ENCODE measurements around the gene CES4A. TPM values are rescaled to one million over a fixed set of nuclear protein-coding genes. Genes with fewer than 3 reads are reported as not detected.

Gene CES4A
- polyA plus RNA-seq, 4 donors: 4.8 to 26.3 (median 10.5) TPM

GRCh38 chr16:67016143-67016542 is 27.8 kb downstream of the CES4A start:
- peaks cover 0 to 14% (median 0%) of the 10 kb centered on the region in 3 donors for H3K4me1 ChIP-seq (ENCODE audit: control insufficient read depth in 3 of 3, insufficient read depth in 2 of 3, low read depth in 1 of 3, low read length in 2 of 3)
- H3K27me3 ChIP-seq (ENCODE audit: control insufficient read depth in 3 of 3, insufficient read depth in 3 of 3, low read length in 3 of 3): peaks cover 0 to 35% (median 2%) of the 10 kb centered on the region in 3 donors
- H3K9me3 ChIP-seq (ENCODE audit: control insufficient read depth in 2 of 2, insufficient read depth in 1 of 2, low read depth in 1 of 2, low read length in 1 of 2): no peaks in the 10 kb centered on the region
- H3K27ac ChIP-seq (ENCODE audit: low read depth in 1 of 3, low read length in 2 of 3): no peak overlapping the region
- FAIRE-seq: no peak
- DNase-seq: no peak
- H3K4me3 ChIP-seq (ENCODE audit: low read depth in 1 of 3, low read length in 3 of 3): no peak overlapping the region
- H3K36me3 ChIP-seq (ENCODE audit: control insufficient read depth in 3 of 3, insufficient read depth in 2 of 3, low read depth in 1 of 3, low read length in 3 of 3): no peaks in the 10 kb centered on the region

- H3K27ac ChIP-seq (ENCODE audit: low read depth in 1 of 3, low read length in 2 of 3): no peak overlapping the region
- no peaks in the 10 kb centered on the region for H3K36me3 ChIP-seq (ENCODE audit: control insufficient read depth in 3 of 3, insufficient read depth in 2 of 3, low read depth in 1 of 3, low read length in 3 of 3)
- no peak for FAIRE-seq
- DNase-seq: no peak
- 89 to 92% (median 90%) methylated on average over 5 of the region's 5 CpGs for WGBS, 3 donors
- H3K9me3 ChIP-seq (ENCODE audit: control insufficient read depth in 2 of 2, insufficient read depth in 1 of 2, low read depth in 1 of 2, low read length in 1 of 2): no peaks in the 10 kb centered on the region
- peaks cover 0 to 35% (median 2%) of the 10 kb centered on the region in 3 donors for H3K27me3 ChIP-seq (ENCODE audit: control insufficient read depth in 3 of 3, insufficient read depth in 3 of 3, low read length in 3 of 3)
- H3K4me3 ChIP-seq (ENCODE audit: low read depth in 1 of 3, low read length in 3 of 3): no peak overlapping the region
- H3K4me1 ChIP-seq (ENCODE audit: control insufficient read depth in 3 of 3, insufficient read depth in 2 of 3, low read depth in 1 of 3, low read length in 2 of 3): peaks cover 0 to 14% (median 0%) of the 10 kb centered on the region in 3 donors
These were observed 28.5 kb downstream of the CES4A start for GRCh38 chr16:67016681-67017420.

- Histone ChIP-seq H3K4me3 (ENCODE audit: low read depth in 1 of 3, low read length in 3 of 3) (no peak overlapping the region), H3K9me3 (ENCODE audit: control insufficient read depth in 2 of 2, insufficient read depth in 1 of 2, low read depth in 1 of 2, low read length in 1 of 2) (no peaks in the 10 kb centered on the region), H3K27ac (ENCODE audit: low read depth in 1 of 3, low read length in 2 of 3) (no peak overlapping the region), H3K36me3 (ENCODE audit: control insufficient read depth in 3 of 3, insufficient read depth in 2 of 3, low read depth in 1 of 3, low read length in 3 of 3) (no peaks in the 10 kb centered on the region), H3K4me1 (ENCODE audit: control insufficient read depth in 3 of 3, insufficient read depth in 2 of 3, low read depth in 1 of 3, low read length in 2 of 3) (peaks cover 0 to 14% (median 0%) of the 10 kb centered on the region in 3 donors), H3K27me3 (ENCODE audit: control insufficient read depth in 3 of 3, insufficient read depth in 3 of 3, low read length in 3 of 3) (peaks cover 0 to 31% (median 2%) of the 10 kb centered on the region in 3 donors)
- FAIRE-seq (no peak), DNase-seq (no peak)
- 84 to 94% (median 89%) methylated on average over 4 of the region's 4 CpGs for WGBS, 3 donors
These were observed 29.0 kb downstream of the CES4A start for GRCh38 chr16:67017421-67017750.

GRCh38 chr16:67017810-67018488 is 29.6 kb downstream of the CES4A start:
- 19 to 31% (median 20%) methylated on average over 6 of the region's 6 CpGs for WGBS, 3 donors
- peak; percentile 88 to 93 for DNase-seq
- Histone ChIP-seq H3K27me3 (ENCODE audit: control insufficient read depth in 3 of 3, insufficient read depth in 3 of 3, low read length in 3 of 3) (peaks cover 0 to 25% (median 2%) of the 10 kb centered on the region in 3 donors), H3K4me3 (ENCODE audit: low read depth in 1 of 3, low read length in 3 of 3) (no peak overlapping the region), H3K9me3 (ENCODE audit: control insufficient read depth in 2 of 2, insufficient read depth in 1 of 2, low read depth in 1 of 2, low read length in 1 of 2) (no peaks in the 10 kb centered on the region), H3K27ac (ENCODE audit: low read depth in 1 of 3, low read length in 2 of 3) (no peak overlapping the region), H3K36me3 (ENCODE audit: control insufficient read depth in 3 of 3, insufficient read depth in 2 of 3, low read depth in 1 of 3, low read length in 3 of 3) (no peaks in the 10 kb centered on the region), H3K4me1 (ENCODE audit: control insufficient read depth in 3 of 3, insufficient read depth in 2 of 3, low read depth in 1 of 3, low read length in 2 of 3) (peaks cover 0 to 14% (median 0%) of the 10 kb centered on the region in 3 donors)
- no peak for FAIRE-seq

- Histone ChIP-seq H3K27me3 (ENCODE audit: control insufficient read depth in 3 of 3, insufficient read depth in 3 of 3, low read length in 3 of 3) (peaks cover 0 to 15% (median 2%) of the 10 kb centered on the region in 3 donors), H3K27ac (ENCODE audit: low read depth in 1 of 3, low read length in 2 of 3) (no peak overlapping the region), H3K4me1 (ENCODE audit: control insufficient read depth in 3 of 3, insufficient read depth in 2 of 3, low read depth in 1 of 3, low read length in 2 of 3) (peaks cover 0 to 6% (median 0%) of the 10 kb centered on the region in 3 donors), H3K4me3 (ENCODE audit: low read depth in 1 of 3, low read length in 3 of 3) (no peak overlapping the region), H3K9me3 (ENCODE audit: control insufficient read depth in 2 of 2, insufficient read depth in 1 of 2, low read depth in 1 of 2, low read length in 1 of 2) (no peaks in the 10 kb centered on the region), H3K36me3 (ENCODE audit: control insufficient read depth in 3 of 3, insufficient read depth in 2 of 3, low read depth in 1 of 3, low read length in 3 of 3) (no peaks in the 10 kb centered on the region)
- WGBS, 3 donors: 66 to 89% (median 79%) methylated on average over 8 of the region's 8 CpGs
- DNase-seq (no peak), FAIRE-seq (no peak)
These were observed 30.8 kb downstream of the CES4A start for GRCh38 chr16:67019171-67019570.

- no peak overlapping the region for H3K27ac ChIP-seq (ENCODE audit: low read depth in 1 of 3, low read length in 2 of 3)
- H3K36me3 ChIP-seq (ENCODE audit: control insufficient read depth in 3 of 3, insufficient read depth in 2 of 3, low read depth in 1 of 3, low read length in 3 of 3): no peaks in the 10 kb centered on the region
- DNase-seq (no peak), FAIRE-seq (no peak)
- H3K4me3 ChIP-seq (ENCODE audit: low read depth in 1 of 3, low read length in 3 of 3): no peak overlapping the region
- 82 to 90% (median 85%) methylated on average over 3 of the region's 3 CpGs for WGBS, 3 donors
- peaks cover 0 to 7% (median 0%) of the 10 kb centered on the region in 3 donors for H3K4me1 ChIP-seq (ENCODE audit: control insufficient read depth in 3 of 3, insufficient read depth in 2 of 3, low read depth in 1 of 3, low read length in 2 of 3)
- no peaks in the 10 kb centered on the region for H3K9me3 ChIP-seq (ENCODE audit: control insufficient read depth in 2 of 2, insufficient read depth in 1 of 2, low read depth in 1 of 2, low read length in 1 of 2)
- no peaks in the 10 kb centered on the region for H3K27me3 ChIP-seq (ENCODE audit: control insufficient read depth in 3 of 3, insufficient read depth in 3 of 3, low read length in 3 of 3)
These were observed 32.9 kb downstream of the CES4A start for GRCh38 chr16:67021321-67021720.

- H3K4me3 ChIP-seq (ENCODE audit: low read depth in 1 of 3, low read length in 3 of 3): no peak overlapping the region
- no peaks in the 10 kb centered on the region for H3K9me3 ChIP-seq (ENCODE audit: control insufficient read depth in 2 of 2, insufficient read depth in 1 of 2, low read depth in 1 of 2, low read length in 1 of 2)
- DNase-seq: peak in 1 of 2 donors; percentile 51
- FAIRE-seq: no peak
- H3K27ac ChIP-seq (ENCODE audit: low read depth in 1 of 3, low read length in 2 of 3): no peak overlapping the region
- H3K4me1 ChIP-seq (ENCODE audit: control insufficient read depth in 3 of 3, insufficient read depth in 2 of 3, low read depth in 1 of 3, low read length in 2 of 3): peaks cover 0 to 7% (median 0%) of the 10 kb centered on the region in 3 donors
- H3K27me3 ChIP-seq (ENCODE audit: control insufficient read depth in 3 of 3, insufficient read depth in 3 of 3, low read length in 3 of 3): no peaks in the 10 kb centered on the region
- 27 to 59% (median 34%) methylated on average over 4 of the region's 4 CpGs for WGBS, 3 donors
- H3K36me3 ChIP-seq (ENCODE audit: control insufficient read depth in 3 of 3, insufficient read depth in 2 of 3, low read depth in 1 of 3, low read length in 3 of 3): no peaks in the 10 kb centered on the region
These were observed 34.3 kb downstream of the CES4A start for GRCh38 chr16:67022531-67023214.

GRCh38 chr16:67023689-67024088 is 35.3 kb downstream of the CES4A start:
- WGBS, 3 donors: 83 to 96% (median 92%) methylated on average over 1 of the region's 1 CpG
- no peak overlapping the region for H3K4me3 ChIP-seq (ENCODE audit: low read depth in 1 of 3, low read length in 3 of 3)
- FAIRE-seq: no peak
- no peak overlapping the region for H3K27ac ChIP-seq (ENCODE audit: low read depth in 1 of 3, low read length in 2 of 3)
- H3K36me3 ChIP-seq (ENCODE audit: control insufficient read depth in 3 of 3, insufficient read depth in 2 of 3, low read depth in 1 of 3, low read length in 3 of 3): no peaks in the 10 kb centered on the region
- no peak for DNase-seq
- H3K9me3 ChIP-seq (ENCODE audit: control insufficient read depth in 2 of 2, insufficient read depth in 1 of 2, low read depth in 1 of 2, low read length in 1 of 2): no peaks in the 10 kb centered on the region
- no peaks in the 10 kb centered on the region for H3K27me3 ChIP-seq (ENCODE audit: control insufficient read depth in 3 of 3, insufficient read depth in 3 of 3, low read length in 3 of 3)
- H3K4me1 ChIP-seq (ENCODE audit: control insufficient read depth in 3 of 3, insufficient read depth in 2 of 3, low read depth in 1 of 3, low read length in 2 of 3): peaks cover 0 to 10% (median 0%) of the 10 kb centered on the region in 3 donors
